GM19452 (cell line): ENCODE results near the gene TGM3.

Source experiments
- ATAC-seq: cut with Tn5 transposase; IDR thresholded peaks from one replicate; pipeline ENCODE4 v1.9.1; 2021; ENCODE audit not compliant: unreplicated experiment

Gene TGM3

DNA sequence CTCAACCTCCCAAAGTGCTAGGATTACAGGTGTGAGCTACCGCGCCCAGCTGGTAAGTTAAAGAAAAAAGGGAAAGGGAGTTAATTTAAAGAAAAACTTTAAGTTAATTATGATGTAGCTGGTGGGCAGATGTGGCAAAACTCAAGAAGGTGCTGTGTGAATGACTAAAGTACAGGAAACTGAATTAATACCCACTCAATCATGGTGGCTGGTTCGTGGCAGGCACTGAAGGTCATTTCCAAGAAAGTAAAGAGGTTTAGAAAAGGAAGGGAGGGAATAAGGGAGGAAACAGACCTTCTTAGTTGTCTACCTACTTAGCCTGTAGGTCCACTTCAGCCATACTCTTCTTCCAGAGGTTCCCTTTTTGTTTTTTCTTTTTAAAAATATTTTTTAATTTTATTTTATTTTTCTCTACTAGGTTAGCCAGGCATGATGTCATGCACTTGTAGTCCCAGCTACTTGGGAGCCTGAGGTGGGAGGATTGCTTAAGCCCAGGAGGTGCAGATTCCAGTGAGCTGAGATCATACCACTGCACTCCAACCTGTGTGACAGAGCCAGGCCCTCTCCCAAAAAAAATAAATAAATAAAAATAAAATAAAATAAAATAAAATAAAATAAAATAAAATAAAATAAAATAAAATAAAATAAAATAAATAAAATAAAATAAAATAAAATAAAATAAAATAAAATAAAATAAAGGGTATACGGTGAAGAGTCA is 11.9 kb upstream of the TGM3 start:
- no peak for ATAC-seq

DNA sequence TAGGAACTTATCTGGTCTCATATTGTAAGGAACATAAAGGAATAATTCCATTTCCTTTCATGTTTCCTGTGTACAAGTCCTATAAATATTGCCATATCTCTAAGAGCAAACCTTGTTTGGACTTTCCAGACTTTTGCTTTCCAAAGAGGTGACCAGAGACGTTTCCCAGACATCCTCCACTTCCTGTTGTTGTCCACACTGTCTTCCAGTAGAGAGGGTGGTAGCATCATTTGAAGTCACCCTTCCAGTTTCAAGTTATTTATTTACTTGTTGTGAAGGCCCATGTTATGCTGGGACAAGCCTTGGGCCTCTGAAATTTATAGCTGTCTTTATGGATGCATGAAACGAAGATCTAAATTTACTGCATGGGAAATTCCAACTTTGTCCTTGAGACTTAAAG is 10.6 kb upstream of the TGM3 start:
- ATAC-seq = no peak

DNA sequence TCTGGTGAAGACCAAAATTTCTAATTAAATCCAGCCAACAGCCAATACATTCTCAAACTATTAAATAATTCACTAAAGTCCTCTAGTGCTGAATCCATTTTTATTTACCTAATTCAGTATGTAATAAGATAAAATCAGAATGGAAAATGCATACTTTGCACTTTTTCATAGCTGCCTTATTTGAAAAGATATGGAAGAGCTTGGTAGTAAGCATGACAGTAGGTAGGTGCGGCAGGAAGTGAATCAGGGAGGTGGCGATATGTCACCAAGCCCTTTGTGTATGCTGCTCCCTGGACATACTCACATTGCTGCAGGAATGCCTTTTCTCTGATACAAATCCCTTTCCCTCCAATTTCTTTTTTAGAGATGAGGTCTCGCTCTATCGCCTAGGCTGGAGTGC is 10.2 kb upstream of the TGM3 start:
- ATAC-seq = no peak

DNA sequence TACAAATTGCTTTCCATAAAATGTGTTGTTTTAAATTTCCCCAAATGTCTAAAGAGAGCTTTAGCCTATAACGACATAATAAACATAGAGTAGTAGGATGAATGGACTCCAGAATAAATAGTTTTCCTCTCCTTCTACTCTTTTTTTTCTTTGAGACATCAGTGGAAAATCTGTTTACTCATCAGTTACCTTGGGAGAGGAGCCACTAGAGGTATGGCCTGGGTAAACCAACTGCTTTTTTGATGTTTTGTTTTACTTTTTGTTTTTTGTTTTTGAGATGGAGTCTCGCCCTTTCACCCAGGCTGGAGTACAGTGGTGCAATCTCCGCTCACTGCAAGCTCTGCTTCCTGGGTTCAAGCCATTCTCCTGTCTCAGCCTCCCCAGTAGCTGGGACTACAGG is 8.3 kb upstream of the TGM3 start:
- ATAC-seq = no peak

GRCh38 chr20:2289475-2289874 is 6.3 kb upstream of the TGM3 start:
- no peak for ATAC-seq

GRCh38 chr20:2290486-2290885 is 5.3 kb upstream of the TGM3 start:
- no peak for ATAC-seq

GRCh38 chr20:2292416-2293110 is 3.2 kb upstream of the TGM3 start:
- ATAC-seq = no peak

- no peak for ATAC-seq
These were observed 2.3 kb upstream of the TGM3 start for GRCh38 chr20:2293486-2293885.

DNA sequence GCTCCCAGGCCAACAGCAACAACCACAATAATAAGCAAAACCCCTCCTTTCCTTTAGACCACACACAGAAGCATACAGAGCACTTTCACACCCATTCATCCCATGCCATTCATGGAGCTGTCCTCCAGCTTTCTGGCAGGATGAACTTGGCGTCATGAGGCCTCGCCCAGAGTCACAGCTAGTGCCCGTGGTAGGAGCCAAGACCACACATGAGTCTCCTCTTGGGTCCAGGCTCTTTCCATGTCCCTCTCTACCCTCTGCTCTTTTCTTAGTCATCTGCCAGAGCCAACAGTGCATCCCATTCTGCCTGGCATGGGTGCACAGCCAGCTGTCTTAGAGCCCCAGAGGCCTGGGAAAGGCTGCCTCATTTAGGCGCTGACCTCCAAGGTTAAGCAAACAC is 1.8 kb upstream of the TGM3 start:
- ATAC-seq = no peak

- no peak for ATAC-seq
These were observed 515 bp upstream of the TGM3 start for GRCh38 chr20:2295286-2295685.

- no peak for ATAC-seq
These were observed 939 bp downstream of the TGM3 start for GRCh38 chr20:2296524-2297356.

DNA sequence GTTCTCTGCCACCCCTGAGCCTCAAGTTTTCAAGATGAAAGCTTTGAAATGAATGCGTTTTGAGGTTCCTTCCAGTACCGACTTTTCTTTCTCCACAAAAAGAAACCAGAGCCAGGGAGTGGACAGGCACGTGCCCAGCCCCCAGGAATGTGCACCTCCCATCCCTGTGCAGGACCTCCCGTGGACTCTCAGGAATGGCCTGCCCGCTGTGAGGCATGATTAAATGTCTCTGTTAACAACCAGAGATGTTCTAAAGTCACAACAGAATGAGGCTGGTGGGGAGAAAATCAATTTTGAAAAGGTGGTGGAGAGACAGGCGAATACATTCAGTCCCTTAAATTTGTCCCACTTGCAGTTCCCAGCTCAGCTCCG is 1.5 kb downstream of the TGM3 start:
- ATAC-seq = no peak

GRCh38 chr20:2298116-2298515 is 2.3 kb downstream of the TGM3 start:
- ATAC-seq = no peak

- ATAC-seq = no peak
These were observed 2.9 kb downstream of the TGM3 start for GRCh38 chr20:2298701-2299100.

DNA sequence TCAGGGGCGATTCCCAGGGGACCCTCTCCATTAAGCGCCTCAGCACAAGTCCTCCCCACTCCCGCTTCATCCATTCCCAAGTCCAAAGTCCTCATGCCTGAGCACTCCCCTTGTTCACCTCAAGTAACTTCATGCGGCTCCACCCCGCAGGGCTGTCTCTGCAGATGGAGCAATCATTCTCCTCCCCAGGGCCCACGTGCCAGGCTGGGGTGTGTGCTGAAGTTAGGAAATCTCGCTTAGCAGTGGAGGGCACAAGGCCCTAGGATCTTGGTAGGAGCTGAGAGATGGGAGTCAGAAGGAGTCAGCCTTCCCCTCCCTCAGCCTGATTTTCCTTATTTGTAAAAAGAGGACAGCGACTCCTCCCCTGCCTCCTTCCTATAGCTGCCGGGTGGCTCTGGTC is 3.5 kb downstream of the TGM3 start:
- no peak for ATAC-seq

- ATAC-seq = no peak
These were observed 4.2 kb downstream of the TGM3 start for GRCh38 chr20:2300002-2300401.

DNA sequence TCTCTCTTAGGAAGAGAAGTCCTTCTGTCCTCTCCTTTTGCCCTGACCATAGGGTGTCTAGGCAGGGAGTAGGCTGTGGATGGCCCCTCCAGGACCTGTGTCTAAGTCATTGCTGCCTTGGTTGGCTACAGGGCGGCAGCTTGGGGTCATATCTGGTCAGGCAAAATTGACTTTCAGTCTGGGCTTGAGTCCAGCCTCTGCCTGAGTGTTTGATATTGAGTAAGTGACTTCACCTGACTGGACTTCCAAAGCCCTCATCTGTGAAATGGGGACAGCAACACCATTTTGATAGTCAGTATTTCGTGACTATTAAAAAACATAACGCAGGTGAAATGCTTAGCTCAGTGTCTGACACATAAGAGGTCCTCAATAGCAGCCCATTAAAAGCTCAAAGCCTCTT is 4.6 kb downstream of the TGM3 start:
- no peak for ATAC-seq

DNA sequence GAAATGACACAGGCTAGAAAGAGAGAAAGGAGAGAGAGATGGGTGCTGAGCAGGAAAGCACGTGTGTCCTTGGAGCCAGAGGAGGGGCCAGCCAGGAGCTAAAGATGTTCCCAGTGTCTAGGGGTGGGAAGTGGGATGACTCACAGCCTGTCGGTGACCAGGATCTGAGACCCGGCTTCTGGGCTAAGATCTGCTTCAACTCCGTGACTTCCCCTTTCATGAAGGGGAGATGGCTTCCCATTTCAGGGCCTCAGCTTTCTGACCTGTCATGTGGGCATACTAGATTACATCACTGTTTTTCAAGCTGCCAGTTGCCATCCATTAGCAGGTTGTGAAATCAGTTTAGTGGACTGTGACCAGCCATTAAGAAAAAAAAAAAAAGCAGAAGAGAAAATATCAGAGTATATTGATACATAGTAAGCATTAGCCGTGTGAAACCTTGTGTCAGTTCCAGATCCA is 5.4 kb downstream of the TGM3 start:
- ATAC-seq = peak; percentile 92

DNA sequence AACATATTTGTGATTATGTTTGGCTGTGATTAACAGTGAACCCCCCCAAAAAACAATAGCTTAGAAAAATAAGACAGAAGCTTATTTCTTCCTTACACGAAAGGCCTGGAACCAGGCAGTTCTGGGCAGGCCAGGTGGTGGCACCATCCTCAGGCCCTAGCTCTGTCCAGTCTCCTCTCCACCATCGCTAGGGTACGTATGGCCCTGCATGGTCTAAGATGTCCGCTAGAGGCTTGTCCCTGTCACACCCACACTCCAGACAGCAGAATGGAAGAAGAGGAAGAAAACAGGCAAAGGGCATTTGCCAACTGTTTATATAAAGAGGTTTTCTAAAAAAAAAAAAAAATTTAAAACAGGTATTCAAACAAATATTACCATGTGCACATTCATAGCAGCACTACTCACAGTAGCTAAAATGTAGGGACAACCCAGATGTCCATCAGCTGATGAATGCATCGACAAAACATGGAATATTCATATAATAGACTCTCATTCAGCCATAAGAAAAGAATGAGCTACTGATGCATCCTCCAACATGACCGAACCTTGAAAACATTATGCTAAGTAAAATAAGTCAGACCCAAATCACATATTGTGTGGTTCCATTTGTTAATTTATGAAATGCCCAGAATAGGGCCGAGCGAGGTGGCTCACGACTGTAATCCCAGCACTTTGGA is 6.7 kb downstream of the TGM3 start:
- ATAC-seq = no peak

GRCh38 chr20:2303673-2304072 is 7.9 kb downstream of the TGM3 start:
- no peak for ATAC-seq

GRCh38 chr20:2304180-2304579 is 8.4 kb downstream of the TGM3 start:
- ATAC-seq = no peak
